ENCODE data around the gene DRAXIN.

The DRAXIN gene

GRCh38 chr1:11693024-11693590, 1.6 kb downstream of the DRAXIN start:
- no peak for TF ChIP-seq CTCF (IDR thresholded peaks at IDR 0.05; ENCODE audit: low read depth, low read length, missing control alignments)
- peak overlapping the region; percentile 38 for H3K4me3 ChIP-seq (ENCODE audit: low read depth, low read length)
- peak; percentile 77 for DNase-seq (ENCODE audit: low read depth)
- in situ Hi-C loops (cut with HindIII; ENCODE audit: low sequenced_read_pairs) = no loop called here

- in situ Hi-C loops (cut with HindIII; ENCODE audit: low sequenced_read_pairs) = no loop called here
- H3K4me3 ChIP-seq (ENCODE audit: low read depth, low read length) = no peak overlapping the region
- TF ChIP-seq CTCF (IDR thresholded peaks at IDR 0.05; ENCODE audit: low read depth, low read length, missing control alignments) = no peak
- DNase-seq (ENCODE audit: low read depth) = no peak
These were observed 2.4 kb downstream of the DRAXIN start for GRCh38 chr1:11693917-11694316.

- TF ChIP-seq CTCF (IDR thresholded peaks at IDR 0.05; ENCODE audit: low read depth, low read length, missing control alignments) = no peak
- in situ Hi-C loops (cut with HindIII; ENCODE audit: low sequenced_read_pairs) = no loop called here
- no peak overlapping the region for H3K4me3 ChIP-seq (ENCODE audit: low read depth, low read length)
- DNase-seq (ENCODE audit: low read depth) = no peak
These were observed 4.4 kb downstream of the DRAXIN start for GRCh38 chr1:11695861-11696260.

GRCh38 chr1:11697188-11697892, 5.8 kb downstream of the DRAXIN start:
- in situ Hi-C loops (cut with HindIII; ENCODE audit: low sequenced_read_pairs) = no loop called here
- no peak overlapping the region for H3K4me3 ChIP-seq (ENCODE audit: low read depth, low read length)
- no peak for DNase-seq (ENCODE audit: low read depth)
- TF ChIP-seq CTCF (IDR thresholded peaks at IDR 0.05; ENCODE audit: low read depth, low read length, missing control alignments) = no peak

- DNase-seq (ENCODE audit: low read depth) = no peak
- in situ Hi-C loops (cut with HindIII; ENCODE audit: low sequenced_read_pairs) = no loop called here
- H3K4me3 ChIP-seq (ENCODE audit: low read depth, low read length) = no peak overlapping the region
- TF ChIP-seq CTCF (IDR thresholded peaks at IDR 0.05; ENCODE audit: low read depth, low read length, missing control alignments) = no peak
These were observed 6.3 kb downstream of the DRAXIN start for GRCh38 chr1:11697893-11698210.

GRCh38 chr1:11700601-11701467, 9.3 kb downstream of the DRAXIN start:
- TF ChIP-seq CTCF (IDR thresholded peaks at IDR 0.05; ENCODE audit: low read depth, low read length, missing control alignments) = no peak
- DNase-seq (ENCODE audit: low read depth) = no peak
- in situ Hi-C loops (cut with HindIII; ENCODE audit: low sequenced_read_pairs) = no loop called here
- peak overlapping the region; percentile 4 for H3K4me3 ChIP-seq (ENCODE audit: low read depth, low read length)

All from astrocyte of the cerebellum (primary cell).